UCSD-AML1 (cell line): ENCODE results near the gene OGFOD2.

ENCODE experiments used
- DNase-seq: peaks from one replicate; lab custom pipeline; 2025; ENCODE audit not compliant: unreplicated experiment; lab: John Stamatoyannopoulos, UW

Gene OGFOD2

DNA sequence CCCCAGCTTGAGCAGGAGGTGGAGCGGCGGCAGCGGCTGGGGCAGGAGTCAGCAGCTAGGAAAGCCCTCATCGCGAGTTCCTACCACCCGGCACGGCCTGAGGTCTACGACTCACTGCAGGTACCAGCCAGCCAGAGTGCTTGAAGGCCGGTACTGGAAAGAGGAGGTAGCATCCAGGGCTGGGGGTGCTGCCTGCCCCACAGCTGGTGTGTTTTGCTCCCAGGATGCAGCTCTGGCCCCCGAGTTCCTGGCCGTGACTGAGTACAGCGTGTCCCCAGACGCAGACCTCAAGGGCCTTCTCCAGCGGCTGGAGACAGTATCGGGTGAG is 1.6 kb downstream of the OGFOD2 start:
- no peak for DNase-seq

DNA sequence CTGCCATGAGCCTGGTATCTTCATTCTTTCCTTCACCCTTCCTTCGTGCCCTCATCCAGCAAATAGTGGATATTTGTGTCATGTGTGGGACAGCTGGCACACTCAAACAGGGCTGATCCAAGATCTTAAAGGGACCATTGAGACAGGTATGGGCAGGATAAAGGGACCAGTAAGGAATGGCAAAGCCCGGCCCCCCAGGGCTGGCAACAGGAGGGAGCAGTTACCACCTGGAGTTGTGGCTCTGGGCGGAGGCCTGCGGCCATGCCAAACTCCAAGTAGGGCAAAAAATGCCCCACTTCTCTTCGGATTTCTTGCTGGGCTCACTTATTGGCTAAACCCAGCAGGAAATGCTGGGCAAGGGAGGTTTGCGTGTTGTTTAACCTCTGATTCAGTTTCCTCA is 2.1 kb downstream of the OGFOD2 start:
- no peak for DNase-seq

DNA sequence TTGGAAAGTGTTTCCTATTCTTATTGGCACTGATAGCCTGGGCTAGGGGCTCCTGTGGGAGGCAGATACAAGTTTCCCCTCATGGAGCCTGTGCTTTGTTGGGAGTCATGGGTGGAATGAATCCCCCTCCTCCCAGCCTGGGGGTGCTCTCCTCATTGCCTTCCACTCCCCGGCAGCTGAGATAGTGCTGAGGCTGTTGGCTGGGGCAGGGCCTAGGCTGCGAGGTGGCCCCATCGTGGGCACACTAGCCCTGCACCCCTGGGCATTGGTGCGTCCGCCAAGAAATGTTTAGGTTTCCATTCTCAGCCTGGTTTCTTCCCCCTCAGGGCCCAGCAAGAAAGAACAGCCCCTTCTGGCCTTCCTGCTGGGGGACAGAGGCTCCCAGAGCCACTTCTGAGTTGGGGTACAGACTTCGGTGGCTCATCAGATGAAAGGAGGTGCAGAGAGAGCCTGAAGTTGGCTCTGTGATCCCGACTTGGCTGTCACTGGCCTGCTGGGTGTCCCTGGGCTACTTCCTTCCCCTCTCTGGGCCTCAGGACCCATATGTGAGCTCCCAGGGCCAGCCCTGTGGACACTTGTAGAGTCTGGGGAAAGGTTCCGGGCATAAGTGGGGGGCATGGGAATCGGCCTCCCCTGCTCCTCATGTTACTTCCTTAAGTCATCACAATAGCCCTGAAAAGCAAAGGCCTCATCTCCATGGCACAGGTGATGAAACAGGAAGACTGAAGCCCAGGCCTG is 2.8 kb downstream of the OGFOD2 start:
- no peak for DNase-seq

DNA sequence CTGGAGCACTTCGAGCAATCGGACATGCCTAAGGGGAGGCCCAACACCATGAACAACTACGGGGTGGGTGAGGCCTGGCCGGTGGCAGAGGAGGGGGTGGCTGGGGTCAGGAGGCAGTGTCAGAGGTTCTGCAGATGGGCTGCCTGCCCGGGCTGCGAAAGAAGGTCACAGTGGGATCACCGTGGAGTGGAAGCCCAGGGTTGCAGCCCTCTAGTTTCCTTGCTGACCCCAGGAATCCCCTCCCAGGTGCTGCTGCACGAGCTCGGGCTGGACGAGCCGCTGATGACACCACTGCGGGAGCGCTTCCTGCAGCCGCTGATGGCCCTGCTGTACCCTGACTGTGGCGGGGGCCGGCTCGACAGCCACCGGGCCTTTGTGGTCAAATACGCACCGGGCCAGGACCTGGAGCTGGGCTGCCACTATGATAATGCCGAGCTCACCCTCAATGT is 3.5 kb downstream of the OGFOD2 start:
- DNase-seq: no peak

DNA sequence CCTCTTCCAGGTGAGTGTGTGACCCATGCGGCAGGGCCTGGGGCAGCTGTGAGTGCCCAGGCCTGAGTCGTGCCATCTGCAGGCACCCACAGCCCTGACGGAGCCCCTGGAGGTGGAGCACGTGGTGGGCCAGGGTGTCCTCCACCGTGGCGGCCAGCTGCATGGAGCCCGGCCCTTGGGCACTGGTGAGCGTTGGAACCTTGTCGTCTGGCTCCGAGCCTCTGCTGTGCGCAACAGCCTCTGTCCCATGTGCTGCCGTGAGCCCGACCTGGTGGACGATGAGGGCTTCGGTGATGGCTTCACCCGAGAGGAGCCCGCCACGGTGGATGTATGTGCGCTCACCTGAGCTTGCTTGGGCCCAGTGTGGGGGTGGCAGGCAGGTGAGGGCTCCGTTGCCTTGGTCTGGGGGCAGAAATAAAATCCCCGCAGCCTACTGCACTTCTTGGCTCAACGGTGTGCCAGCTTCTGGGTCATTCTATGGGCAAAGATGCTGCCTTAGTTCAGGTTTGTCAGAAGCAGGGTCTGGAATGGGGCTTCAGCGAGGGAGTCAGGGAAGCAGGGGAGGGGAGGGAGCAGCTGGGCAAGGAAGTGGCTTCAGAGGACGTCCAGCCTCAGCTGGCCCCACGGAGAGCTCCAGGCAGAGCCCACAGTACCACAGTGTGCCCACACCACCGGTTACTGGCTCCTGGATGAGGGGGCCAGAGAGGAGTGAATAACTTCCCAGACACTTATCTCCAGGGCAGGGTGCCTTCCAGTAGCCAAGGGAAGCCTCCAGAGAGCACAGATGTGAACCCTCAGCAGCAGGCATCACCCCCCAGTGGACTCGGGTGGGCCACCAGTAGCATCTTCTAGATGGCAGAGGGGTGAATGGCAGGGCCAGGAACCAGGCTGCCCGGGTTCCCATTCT is 4.2 kb downstream of the OGFOD2 start:
- no peak for DNase-seq

DNA sequence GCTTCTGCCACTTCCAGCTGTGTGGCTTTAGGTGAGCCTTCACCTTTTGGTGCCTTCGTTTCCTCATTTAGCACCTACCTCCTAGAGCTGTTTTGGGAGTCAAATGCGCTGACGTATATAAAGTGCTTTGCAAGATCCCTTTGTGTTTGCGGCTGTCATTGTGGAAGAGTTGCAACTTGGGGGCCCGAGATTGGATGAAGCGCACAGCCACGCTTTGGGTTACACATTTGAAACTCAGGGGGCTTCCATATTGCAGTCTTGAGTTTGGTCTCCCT is 4.8 kb downstream of the OGFOD2 start:
- no peak for DNase-seq

DNA sequence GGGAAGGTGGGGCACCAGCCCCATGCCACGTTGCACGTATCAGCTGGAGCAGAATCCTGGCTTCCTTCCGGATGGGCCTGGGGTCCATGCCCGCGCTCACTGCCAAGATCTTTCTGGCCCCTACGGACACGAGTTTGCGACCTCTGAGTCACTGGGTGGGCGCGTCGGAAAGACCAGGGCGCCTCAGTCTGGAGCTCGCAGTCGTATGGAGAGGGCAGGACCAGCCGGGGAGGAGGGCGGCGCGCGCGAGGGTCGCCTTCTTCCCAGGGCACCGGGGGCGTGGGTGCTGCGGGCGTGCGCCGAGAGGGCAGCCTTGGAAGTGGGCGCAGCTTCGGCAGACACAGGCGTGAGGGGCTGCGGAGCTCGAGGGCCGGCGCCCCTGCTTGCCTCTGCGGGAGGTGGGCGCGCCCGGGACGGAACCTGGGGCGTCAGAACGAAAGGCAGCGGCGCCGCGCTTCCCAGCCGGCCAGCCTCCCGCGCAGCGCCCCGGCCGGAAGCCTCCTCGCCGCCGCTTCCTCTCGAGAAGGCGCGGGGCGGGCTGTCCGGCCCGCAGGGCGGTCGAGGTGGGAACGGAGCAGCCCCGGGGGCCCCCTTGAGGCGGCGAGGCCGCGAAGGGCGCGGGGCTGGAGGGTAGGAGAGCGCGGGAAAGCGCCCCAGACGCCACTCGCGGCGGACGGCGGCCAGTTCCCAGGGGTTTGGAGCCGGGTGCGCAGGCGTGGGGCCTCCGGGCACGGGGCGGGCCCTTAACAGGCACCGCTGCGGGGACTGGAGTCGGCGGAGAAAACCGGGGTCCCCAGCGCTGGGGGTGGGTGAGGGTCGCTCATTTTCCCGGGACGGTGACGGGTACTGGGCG is 5.4 kb downstream of the OGFOD2 start, which contains the start of gene ARL6IP4:
Gene ARL6IP4, plus strand, starts transcription at position 499 of the 853 bp plus-strand sequence. CDS start 459 bp downstream, outside the sequence.
- DNase-seq: peak; percentile 75

DNA sequence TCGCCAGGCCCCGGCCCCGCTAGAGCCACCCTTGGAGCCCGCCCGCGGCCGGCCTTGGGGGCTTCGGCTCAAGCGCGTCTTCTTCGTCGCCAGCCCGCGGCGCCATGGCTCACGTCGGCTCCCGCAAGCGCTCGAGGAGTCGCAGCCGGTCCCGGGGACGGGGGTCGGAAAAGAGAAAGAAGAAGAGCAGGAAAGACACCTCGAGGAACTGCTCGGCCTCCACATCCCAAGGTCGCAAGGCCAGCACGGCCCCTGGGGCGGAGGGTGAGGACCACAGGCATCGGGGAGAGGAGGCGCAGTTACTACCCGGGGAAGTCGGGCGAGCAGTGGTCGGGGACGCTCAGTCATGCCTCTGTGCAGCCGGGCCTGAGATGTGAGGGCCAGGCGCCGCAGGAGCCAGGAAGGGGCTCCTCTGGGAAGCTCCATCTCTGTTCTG is 6.0 kb downstream of the OGFOD2 start:
- DNase-seq: no peak

DNA sequence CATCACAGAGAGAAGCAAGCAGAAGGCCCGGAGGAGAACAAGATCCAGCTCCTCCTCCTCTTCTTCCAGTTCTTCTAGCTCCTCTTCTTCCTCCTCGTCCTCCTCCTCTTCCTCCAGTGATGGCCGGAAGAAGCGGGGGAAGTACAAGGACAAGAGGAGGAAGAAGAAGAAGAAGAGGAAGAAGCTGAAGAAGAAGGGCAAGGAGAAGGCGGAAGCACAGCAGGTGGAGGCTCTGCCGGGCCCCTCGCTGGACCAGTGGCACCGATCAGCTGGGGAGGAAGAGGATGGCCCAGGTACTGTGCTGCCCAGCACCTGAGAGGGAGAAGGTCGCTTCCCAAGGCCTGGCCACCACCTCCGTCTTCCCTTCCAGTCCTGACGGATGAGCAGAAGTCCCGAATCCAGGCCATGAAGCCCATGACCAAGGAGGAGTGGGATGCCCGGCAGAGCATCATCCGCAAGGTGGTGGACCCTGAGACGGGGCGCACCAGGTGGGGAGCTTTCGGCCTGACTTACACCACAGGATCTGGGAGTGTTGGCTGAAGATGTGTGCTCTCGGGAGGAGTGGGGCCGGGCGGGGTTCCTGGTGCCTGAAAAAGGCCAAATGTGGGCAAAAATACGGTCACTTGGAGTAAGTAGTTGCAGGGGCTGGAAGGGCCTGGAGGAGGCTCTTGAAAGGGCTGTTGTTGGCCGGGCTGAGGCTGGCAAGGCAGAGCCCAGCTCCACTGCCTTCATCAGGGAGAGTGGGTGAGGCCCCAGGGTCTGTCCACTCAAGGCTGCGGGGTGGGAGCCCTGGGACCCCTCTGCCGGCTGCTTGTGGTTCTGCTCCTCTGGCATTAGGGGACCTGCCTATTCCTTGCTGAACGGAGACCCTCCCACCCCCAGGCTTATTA is 6.8 kb downstream of the OGFOD2 start:
- no peak for DNase-seq

DNA sequence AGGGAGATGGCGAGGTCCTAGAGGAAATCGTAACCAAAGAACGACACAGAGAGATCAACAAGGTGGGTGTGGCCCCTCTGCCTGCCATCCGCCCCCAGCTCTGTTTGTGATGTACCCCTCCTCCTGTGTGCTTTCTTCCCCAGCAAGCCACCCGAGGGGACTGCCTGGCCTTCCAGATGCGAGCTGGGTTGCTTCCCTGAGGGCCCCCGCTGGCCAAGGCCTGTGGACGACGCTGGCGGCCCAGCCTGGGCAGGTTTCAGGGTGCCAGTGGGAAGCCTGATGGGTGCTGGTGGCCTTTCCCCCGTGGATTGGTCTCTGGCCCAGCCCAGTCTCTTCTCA is 7.4 kb downstream of the OGFOD2 start:
- DNase-seq: no peak

DNA sequence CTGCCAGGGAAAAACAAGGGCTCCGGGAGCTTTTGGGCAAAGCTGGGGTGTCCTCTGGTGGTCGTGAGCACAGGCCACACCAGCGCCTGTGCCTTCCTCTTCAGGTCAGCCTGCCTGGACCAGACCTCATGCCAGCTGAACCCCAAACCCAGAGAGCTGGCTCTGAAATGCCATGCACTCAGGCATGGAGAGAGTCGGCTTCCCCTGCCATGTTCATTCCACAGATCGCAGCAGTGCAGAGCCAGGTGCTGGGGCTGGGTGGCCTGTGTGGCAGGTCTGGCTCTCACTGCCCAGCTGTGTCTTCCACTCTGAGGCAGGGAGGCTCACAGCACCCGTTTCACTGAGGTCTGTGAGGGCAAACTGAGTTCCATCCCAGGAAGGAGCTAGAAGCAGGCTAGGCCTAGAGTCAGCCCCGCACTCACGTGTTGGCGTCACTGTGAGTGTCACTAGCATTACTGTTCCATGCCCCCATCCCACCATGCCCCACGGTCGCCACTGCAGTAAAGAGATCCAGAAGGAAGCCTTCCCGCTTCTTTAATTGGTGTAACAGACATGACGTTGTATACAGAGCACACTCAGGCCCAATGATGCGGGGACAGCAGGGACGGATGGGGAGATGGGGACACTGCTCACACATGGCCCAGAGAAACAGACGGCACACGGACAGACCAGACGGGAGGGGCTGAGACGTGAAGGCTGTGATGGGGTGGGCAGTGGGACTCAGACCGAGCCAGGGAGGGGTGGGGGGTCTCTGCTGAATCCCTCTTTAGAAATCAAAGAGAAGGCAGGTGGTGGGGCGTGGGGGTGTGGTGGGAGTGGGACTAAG is 8.1 kb downstream of the OGFOD2 start:
- DNase-seq: no peak

DNA sequence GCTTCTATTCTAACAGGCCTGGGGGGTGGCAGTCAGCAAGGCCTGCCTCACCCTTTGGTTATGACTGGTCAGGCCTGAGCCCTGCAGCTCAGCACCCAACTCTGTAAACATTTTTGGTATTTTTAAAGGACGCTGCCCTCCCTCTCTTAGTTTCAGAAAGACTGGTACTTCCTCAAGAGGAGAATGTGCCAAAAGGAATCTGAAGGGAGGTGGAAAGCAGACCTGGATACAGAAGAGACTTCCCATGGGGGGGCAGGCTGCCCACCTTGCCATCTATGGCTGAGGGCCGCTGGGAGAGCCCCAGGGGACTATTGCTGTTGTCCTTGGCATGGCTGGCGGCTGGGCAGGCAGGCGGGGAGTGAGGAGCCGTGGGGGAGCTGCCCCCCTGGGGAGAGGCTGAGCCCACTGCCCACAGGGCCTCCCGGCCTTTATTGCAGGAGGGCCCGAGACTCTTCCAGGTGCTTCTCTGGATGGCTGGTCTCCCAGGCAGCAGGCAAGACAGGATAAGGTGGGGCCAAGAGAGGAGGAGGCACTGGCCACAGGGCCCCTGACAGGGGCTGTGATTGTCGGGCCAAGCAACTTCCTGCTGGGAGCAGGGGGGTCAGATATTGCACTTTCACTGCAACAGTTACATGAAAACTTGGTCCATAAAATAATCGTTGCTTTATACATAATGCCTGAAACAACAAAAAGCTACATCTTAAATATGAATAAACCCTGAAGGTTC is 8.9 kb downstream of the OGFOD2 start:
- peak; percentile 22 for DNase-seq

DNA sequence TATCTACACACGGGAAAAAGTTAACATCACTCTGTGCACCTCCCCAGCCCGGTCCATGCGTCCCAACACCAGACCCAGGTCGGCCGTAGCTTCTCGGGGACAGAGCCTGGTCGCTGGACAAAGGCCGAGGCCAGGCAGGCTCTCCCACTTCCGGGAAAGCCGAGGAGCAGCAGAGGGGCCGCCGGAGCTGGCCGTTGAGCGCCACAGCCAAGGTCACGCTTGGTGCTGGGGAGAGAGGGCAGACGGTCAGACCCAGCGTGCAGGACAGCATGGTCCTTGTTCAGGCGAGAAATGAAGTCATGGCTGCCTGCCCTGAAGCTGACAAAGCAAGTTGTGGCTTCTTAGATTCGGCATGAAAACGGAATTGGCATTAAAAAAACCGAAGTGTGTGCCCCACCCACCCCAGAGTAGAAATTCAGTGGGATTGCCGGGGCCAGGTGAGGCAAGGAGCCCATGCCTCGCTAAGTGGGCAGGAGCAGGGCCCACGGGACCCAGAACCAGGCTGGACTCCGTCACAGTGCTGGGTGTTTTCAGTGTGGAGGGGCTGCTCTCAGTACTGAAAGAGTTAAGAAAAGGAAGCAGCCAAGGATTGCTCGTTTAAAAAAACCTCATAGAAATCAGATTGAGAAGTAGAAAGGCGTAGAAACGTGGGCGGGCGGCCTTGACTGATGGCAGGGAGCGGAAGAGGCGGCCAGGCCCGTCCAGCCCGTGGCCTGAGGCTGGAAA is 9.7 kb downstream of the OGFOD2 start:
- no peak for DNase-seq

DNA sequence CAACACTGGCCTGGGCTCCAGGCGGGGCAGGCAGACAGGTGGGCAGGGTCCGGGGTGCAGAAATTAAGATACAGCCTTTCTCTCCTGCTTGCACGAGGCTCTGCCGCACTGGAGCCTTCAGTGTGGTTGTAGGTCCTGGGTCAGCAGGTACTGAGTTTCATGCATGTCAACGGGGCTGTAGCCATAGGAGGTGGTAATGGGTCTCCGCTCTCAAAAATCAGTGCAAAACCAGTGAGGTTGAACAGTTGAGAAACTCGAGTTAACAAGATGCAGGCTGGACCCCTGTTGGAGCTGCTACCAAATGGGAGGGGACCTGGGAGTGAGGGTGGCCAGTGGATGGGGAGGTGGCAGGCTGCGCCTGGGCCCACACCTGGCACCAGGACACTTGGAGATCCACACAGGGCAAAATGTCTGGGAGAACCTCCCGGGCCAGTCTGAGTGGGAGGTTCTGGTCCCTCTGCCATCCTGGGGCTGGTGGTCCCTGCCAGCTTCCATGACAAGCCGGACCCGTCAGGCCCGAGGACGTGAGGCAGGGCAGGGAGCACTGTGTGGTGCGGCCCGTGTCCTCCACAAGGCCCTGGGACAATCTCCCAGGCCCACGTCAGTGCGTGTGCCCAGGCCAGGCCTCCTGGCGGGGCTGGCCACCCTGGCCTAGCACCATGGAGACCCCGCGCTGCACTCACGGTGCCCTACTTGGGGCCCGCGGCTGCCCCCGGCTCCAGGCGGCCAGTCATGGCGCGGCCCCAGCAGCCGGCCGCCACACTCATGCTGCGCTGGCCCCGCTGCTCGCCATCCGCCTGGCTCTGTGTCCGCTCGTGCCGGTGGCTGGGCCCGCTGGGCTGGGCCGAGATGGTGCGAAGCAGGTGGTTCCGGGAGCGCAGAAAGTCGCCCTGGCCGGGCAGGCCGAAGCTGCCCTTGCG is 10.6 kb downstream of the OGFOD2 start:
- DNase-seq: no peak

DNA sequence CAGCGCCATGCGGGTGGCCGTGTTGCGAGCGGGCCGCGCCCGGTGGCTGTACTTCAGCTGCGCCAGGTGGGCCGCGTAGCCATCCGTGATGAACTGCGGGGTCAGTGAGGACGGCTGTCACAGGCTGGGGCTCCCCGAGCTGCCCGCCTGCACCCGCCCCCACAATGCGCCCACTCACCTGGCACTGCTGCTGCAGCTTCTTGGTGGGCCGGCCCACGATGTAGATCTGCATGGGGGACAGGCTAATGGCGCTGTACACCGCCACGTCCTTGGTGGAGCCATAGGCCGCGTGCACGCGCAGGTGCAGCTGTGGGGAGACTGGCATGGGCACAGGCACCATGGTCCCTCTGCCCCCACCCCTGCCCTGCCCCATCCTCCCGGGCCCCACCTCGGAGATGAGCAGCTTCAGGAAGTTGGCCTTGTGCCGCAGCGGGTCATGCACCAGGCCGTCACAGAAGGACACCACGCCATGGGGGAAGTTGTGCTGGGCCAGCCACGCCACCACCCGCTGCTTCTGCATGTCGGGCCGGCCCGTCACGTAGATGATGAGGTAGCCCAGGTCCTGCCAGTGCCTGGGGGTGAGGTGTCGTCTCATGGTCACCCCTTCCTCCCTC is 11.3 kb downstream of the OGFOD2 start:
- DNase-seq: no peak

DNA sequence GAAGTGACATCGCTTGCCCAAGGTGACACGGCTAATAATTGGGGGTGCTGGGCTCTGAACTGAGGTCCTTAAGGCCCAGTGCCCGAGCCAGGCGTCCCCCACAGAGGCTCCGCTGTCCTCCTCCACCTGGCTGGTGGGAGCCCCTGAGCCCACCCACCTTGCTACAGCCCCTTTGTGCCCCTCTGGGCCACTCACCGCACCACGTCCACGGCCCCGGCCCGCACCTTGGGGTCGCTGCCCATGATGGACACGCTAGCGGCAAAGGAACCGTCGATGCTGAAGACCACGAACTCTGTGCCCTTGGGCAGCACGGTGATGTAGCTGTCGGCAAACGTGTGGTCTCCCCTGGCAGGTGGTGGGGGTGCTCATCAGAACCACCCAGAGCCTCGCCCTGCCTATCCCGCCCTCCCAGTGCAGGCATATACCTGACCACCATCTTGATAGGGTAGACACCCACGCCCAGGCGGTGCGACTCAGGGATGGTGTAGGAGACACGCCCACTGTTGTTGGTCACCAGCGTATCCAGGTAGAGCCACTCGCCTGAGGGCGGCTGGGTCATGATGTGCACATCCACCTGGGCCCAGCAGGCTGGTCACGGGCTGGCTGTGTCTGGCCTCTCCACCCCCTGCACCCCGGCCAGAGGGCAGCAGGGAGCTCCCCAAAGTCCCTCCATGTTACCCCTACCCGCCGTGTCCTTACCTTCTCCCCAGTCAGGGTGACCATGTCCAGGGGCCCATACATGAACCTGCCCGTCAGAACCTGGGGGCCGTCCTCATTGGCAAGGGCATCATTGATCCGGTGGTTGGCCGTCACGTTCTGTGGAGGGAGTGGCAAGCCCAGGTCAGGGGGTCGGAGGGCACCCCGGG is 12.3 kb downstream of the OGFOD2 start:
- DNase-seq: no peak
